Upper lobe of right lung (tissue), 1 donor: ENCODE results near the gene RBM8A. TPM values are rescaled to one million over a fixed set of nuclear protein-coding genes. Genes with fewer than 3 reads are reported as not detected.
"Not testable (repeated sequence)": the region's sequence is repeated elsewhere in the genome, so short reads cannot be mapped to it uniquely, and the experiment has no call there.

ENCODE experiments used
- ATAC-seq: fragments of 200-7000 bp; cut with Tn5 transposase; one replicate; pipeline ENCODE4 v1.9.1; 2020; ENCODE audit warnings: mild to moderate bottlenecking, moderate library complexity
- DNase-seq: peaks from one replicate; pipeline ENCODE4 v3.0.0-alpha.2; 2020
- H3K27ac ChIP-seq: fragments of 200-600 bp; one replicate; pipeline ENCODE4 v1.8.0; 2022
- H3K27me3 ChIP-seq: fragments of 200-600 bp; one replicate; pipeline ENCODE4 v1.8.0; 2022; ENCODE audit warnings: mild to moderate bottlenecking
- H3K36me3 ChIP-seq: fragments of 200-600 bp; one replicate; pipeline ENCODE4 v1.8.0; 2022
- H3K4me1 ChIP-seq: fragments of 200-600 bp; one replicate; pipeline ENCODE4 v1.8.0; 2022
- H3K4me3 ChIP-seq: fragments of 200-600 bp; one replicate; pipeline ENCODE4 v1.8.0; 2022; ENCODE audit warnings: mild to moderate bottlenecking
- H3K9me3 ChIP-seq: fragments of 200-600 bp; one replicate; pipeline ENCODE4 v1.8.0; 2022
- CTCF ChIP-seq: fragments of 200-600 bp; IDR thresholded peaks from one replicate; pipeline ENCODE4 v1.8.0; 2022; ENCODE audit warnings: antibody characterized with exemption
- intact Hi-C: fragments of 100-400 bp; cut with DNase I; formaldehyde crosslinking; loops from one replicate; pipeline ENCODE4 v1.11.0; 2022
- total RNA-seq: library from RNA; stranded (reverse); fragmentation: NEBNext Ultra II Directional; extraction: Animal tissue kit (Norgen Biotek cat#: 25700); gene quantifications from one replicate; pipeline ENCODE4 v1.2.1, GENCODE V29; 2021
- donor health status: DM: no; HTN: yes; CAD: no; lungs with severe emphysema.

Gene RBM8A
- total RNA-seq, 1 donor from 2014 or later, result 102 TPM

DNA sequence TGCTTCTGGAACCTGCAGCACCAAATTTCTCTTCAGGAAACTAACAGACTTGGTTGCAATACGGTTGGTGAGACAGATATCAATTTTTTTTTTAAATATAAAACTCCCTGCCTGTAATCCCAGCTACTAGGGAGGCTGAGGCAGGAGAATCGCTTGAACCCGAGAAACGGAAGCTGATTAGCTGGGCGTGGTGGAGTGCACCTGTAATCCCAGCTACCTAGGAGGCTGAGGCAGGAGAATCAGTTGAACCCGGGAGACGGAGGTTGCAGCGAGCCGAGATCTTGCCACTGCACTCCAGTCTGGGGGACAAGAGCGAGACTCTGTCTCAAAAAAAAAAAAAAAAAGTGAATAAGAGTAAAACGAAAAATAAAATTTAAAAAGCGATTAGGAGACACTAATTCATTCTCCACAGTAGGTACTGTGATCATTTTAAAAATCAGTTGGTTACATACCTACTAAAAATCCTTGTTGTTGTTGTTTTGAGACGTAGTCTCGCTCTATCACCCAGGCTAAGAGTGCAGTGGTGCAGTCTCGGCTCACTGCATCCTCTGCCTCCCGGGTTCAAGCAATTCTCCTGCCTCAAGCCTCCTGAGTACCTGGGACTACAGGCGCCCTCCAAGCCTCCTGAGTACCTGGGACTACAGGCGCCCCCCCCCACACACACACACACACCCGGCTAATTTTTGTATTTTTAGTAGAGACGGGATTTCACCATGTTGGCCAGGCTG, 796 bp upstream of the RBM8A start:
- no peaks in the 10 kb centered on the region for H3K27me3 ChIP-seq
- intact Hi-C loops, result no loop called here
- no peak for ATAC-seq
- peak overlapping the region; percentile 91 for H3K4me3 ChIP-seq
- TF ChIP-seq CTCF, result no peak
- H3K36me3 ChIP-seq, result peaks cover 19% of the 10 kb centered on the region
- peaks cover 10% of the 10 kb centered on the region for H3K4me1 ChIP-seq
- DNase-seq, result no peak
- no peaks in the 10 kb centered on the region for H3K9me3 ChIP-seq
- peak overlapping the region; percentile 98 for H3K27ac ChIP-seq

DNA sequence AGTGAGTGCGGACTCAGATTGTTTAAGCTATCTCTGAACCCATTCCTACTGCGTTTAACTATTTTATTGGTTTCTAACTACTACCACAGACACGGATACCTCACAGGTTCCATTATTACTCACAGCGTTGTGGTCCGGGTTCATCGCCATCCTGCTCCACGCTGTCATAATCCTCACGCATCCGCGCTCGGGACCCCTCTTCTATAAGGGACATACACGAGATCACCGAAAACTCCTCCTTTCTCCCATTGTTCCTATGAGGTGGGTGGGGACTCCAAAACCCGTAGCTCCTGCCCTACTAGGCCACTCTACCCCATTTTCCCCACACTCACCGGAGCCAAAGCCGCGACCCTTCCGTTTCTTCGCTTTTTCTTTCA, 610 bp downstream of the RBM8A start:
- Histone ChIP-seq H3K27me3 (no peaks in the 10 kb centered on the region), H3K4me1 (peaks cover 10% of the 10 kb centered on the region), H3K4me3 (peak overlapping the region; percentile 91), H3K27ac (peak overlapping the region; percentile 98), H3K9me3 (no peaks in the 10 kb centered on the region), H3K36me3 (peaks cover 19% of the 10 kb centered on the region)
- peak; percentile 1 for ATAC-seq
- DNase-seq, result no peak
- no peak for TF ChIP-seq CTCF
- intact Hi-C loops, result no loop called here

DNA sequence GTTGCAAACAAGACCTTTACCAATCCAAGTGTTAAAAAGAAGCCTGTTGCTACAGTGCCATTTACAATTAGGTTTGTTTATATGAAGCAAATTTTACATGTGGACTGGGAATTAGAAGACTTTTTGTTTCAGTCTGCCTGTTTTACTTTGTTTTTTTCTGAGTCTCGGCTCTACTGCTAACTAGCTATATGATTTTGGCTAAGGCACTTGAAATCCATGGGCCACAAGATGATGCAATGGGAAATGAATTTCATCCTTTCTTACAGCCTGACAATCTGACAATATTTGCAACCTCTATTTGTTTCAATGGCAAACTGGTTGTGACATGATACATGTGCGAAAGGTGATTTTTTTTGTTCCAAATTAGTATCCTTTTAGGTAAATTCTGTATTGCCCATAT, 5.0 kb downstream of the RBM8A start:
- ATAC-seq, result no peak
- no peak for TF ChIP-seq CTCF
- DNase-seq, result no peak
- H3K4me3 ChIP-seq, result no peak overlapping the region
- peaks cover 19% of the 10 kb centered on the region for H3K36me3 ChIP-seq
- no peaks in the 10 kb centered on the region for H3K9me3 ChIP-seq
- H3K27ac ChIP-seq, result no peak overlapping the region
- H3K4me1 ChIP-seq, result peaks cover 26% of the 10 kb centered on the region
- no peaks in the 10 kb centered on the region for H3K27me3 ChIP-seq
- intact Hi-C loops, result no loop called here

- ATAC-seq, intact Hi-C loops, H3K4me3 ChIP-seq, H3K27ac ChIP-seq, DNase-seq, H3K27me3 ChIP-seq, H3K9me3 ChIP-seq: not testable (repeated sequence)
- Histone ChIP-seq H3K36me3 (peaks cover 24% of the 10 kb centered on the region), H3K4me1 (peaks cover 22% of the 10 kb centered on the region)
Observed at GRCh38 chr1:145920297-145920696, 7.0 kb downstream of the RBM8A start.

DNA sequence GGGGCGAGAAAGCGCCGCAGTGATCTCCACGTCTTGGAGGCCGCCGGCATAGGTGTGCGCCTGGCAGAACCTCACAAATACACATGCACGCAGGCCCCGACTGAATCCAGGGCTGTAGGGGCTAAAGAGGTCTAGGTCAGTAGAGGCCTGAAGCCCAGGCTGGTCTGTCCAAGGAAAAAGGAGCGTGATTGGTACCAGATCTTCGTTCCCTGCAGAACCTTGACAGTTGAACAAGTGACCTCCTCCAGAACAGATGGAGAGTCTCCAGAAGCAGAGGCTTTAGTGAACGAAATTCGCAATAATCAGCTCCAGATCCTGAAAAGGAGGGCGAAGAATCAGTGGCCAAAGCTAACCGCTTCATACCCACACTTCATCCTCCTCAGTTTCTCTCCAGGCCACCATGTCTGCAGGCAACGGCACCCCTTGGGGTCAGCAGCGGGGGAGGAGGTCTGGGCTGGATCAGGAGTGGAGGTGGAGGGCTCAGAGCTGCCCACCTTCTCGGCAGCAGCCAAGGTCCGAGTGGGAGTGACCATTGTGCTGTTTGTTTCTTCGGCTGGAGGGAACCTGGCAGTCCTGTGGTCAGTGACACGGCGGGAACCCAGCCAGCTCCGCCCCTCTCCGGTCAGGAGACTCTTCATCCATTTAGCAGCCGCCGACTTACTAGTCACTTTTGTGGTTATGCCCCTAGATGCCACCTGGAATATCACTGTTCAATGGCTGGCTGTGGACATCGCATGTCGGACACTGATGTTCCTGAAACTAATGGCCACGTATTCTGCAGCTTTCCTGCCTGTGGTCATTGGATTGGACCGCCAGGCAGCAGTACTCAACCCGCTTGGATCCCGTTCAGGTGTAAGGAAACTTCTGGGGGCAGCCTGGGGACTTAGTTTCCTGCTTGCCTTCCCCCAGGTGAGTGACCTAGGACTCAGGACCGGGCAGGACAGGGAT, 8.0 kb downstream of the RBM8A start:
- Histone ChIP-seq H3K27ac (peak overlapping the region; percentile 87), H3K4me3 (peak overlapping the region; percentile 83), H3K4me1 (peaks cover 22% of the 10 kb centered on the region), H3K9me3 (no peaks in the 10 kb centered on the region), H3K36me3 (peaks cover 32% of the 10 kb centered on the region), H3K27me3 (no peaks in the 10 kb centered on the region)
- peak; percentile 12 for TF ChIP-seq CTCF
- DNase-seq (peak; percentile 88), ATAC-seq (peak; percentile 63)
- intact Hi-C loops, result loop anchor here (10.0 kb wide), 2 partner anchors 56 to 74 kb away; partner anchors contain the start of gene NUDT17
